Nephron (organoid): ENCODE data around the gene CNTN4.

Experiments
- H3K27ac Mint-ChIP-seq, 3 experiments: 2 replicates each; pipeline ENCODE4 v1.8.0; 2020; ENCODE audit warnings: mixed read lengths in 3 of 3, mild to moderate bottlenecking in 2 of 3, moderate library complexity in 1 of 3
- H3K27me3 Mint-ChIP-seq: 2 replicates; pipeline ENCODE4 v1.8.0; 2021; ENCODE audit warnings: low read depth, mild to moderate bottlenecking, moderate library complexity, mixed read lengths
- H3K36me3 Mint-ChIP-seq: 2 replicates; pipeline ENCODE4 v1.8.0; 2020; ENCODE audit warnings: low read depth, mixed read lengths
- H3K4me1 Mint-ChIP-seq: 2 replicates; pipeline ENCODE4 v1.8.0; 2020; ENCODE audit warnings: mixed read lengths
- H3K4me3 Mint-ChIP-seq, 3 experiments: 2 replicates each; pipeline ENCODE4 v1.8.0; 2020; ENCODE audit warnings: mild to moderate bottlenecking in 3 of 3, mixed read lengths in 3 of 3, moderate library complexity in 2 of 3
- H3K9me3 Mint-ChIP-seq: 2 replicates; pipeline ENCODE4 v1.8.0; 2020; ENCODE audit warnings: mixed read lengths
- TF ChIP-seq, protein P1 (sequence below), 3 experiments: fragments of 200-600 bp; sonication (generic); IDR thresholded peaks; one replicate each; pipeline ENCODE4 v1.5.0; 2021; ENCODE audit warnings: antibody characterized with exemption in 3 of 3; ENCODE audit not compliant: unreplicated experiment in 3 of 3

CNTN4 gene

DNA sequence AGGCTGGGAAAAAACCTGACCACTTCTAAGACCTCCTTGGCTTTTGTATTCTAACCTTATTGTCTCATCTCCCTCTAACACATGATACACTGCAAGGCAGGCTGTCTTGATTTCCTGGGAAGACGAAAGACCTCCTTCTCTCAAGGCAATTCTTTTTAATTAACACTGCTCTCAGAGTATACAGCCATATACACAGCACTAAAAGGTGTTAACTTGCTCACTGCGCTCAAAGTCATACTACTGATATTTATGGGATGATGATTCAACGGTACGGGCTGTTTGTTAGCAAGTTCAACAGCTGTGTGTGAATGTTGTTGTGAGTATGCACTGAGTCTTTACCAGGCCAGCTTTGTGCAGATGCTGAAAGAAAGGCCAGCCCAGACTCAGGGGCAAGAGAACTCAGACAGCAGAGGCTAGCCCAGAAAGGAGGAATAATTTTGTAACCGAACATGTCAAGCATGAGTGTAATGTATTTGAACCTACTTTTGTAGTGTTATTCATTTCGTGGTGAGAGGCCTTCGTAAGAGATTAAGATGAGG, 781.6 kb downstream of the CNTN4 start:
- TF ChIP-seq, protein P1, sequence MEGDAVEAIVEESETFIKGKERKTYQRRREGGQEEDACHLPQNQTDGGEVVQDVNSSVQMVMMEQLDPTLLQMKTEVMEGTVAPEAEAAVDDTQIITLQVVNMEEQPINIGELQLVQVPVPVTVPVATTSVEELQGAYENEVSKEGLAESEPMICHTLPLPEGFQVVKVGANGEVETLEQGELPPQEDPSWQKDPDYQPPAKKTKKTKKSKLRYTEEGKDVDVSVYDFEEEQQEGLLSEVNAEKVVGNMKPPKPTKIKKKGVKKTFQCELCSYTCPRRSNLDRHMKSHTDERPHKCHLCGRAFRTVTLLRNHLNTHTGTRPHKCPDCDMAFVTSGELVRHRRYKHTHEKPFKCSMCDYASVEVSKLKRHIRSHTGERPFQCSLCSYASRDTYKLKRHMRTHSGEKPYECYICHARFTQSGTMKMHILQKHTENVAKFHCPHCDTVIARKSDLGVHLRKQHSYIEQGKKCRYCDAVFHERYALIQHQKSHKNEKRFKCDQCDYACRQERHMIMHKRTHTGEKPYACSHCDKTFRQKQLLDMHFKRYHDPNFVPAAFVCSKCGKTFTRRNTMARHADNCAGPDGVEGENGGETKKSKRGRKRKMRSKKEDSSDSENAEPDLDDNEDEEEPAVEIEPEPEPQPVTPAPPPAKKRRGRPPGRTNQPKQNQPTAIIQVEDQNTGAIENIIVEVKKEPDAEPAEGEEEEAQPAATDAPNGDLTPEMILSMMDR (IDR thresholded peaks at IDR 0.05; ENCODE audit: unreplicated experiment in 3 of 3), result no peak
- no peaks in the 10 kb centered on the region for H3K9me3 Mint-ChIP-seq
- H3K27me3 Mint-ChIP-seq, result no peaks in the 10 kb centered on the region
- H3K4me1 Mint-ChIP-seq, result peaks cover 6% of the 10 kb centered on the region
- no peak overlapping the region for H3K27ac Mint-ChIP-seq
- no peaks in the 10 kb centered on the region for H3K36me3 Mint-ChIP-seq
- H3K4me3 Mint-ChIP-seq, result no peak overlapping the region

GRCh38 chr3:2883283-2883682, 784.6 kb downstream of the CNTN4 start:
- no peaks in the 10 kb centered on the region for H3K9me3 Mint-ChIP-seq
- H3K27me3 Mint-ChIP-seq, result no peaks in the 10 kb centered on the region
- no peak overlapping the region for H3K27ac Mint-ChIP-seq
- H3K4me3 Mint-ChIP-seq, result no peak overlapping the region
- TF ChIP-seq, protein P1 (IDR thresholded peaks at IDR 0.05; ENCODE audit: unreplicated experiment in 3 of 3), result no peak
- no peaks in the 10 kb centered on the region for H3K36me3 Mint-ChIP-seq
- peaks cover 3% of the 10 kb centered on the region for H3K4me1 Mint-ChIP-seq

DNA sequence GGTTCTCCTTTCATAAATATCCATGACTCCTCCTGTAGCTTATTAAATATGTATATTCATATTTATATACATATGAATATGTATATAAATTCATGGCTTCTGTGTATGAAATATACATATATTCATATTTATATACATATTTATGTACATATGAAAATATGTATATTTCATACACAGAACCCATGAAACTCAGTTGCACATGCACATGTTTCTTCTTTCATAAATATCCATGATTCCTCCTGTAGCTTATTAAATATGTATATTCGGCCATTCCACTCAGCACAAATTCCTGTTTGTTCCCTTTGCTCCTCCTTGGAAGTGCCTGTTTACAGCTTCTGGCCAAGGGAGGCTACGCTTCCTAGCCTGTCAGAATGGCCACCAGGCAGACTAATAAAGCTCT, 789.9 kb downstream of the CNTN4 start:
- H3K4me1 Mint-ChIP-seq, result peaks cover 4% of the 10 kb centered on the region
- H3K27ac Mint-ChIP-seq, result no peak overlapping the region
- no peaks in the 10 kb centered on the region for H3K27me3 Mint-ChIP-seq
- H3K9me3 Mint-ChIP-seq, result no peaks in the 10 kb centered on the region
- TF ChIP-seq, protein P1 (IDR thresholded peaks at IDR 0.05; ENCODE audit: unreplicated experiment in 3 of 3), result no peak
- no peaks in the 10 kb centered on the region for H3K36me3 Mint-ChIP-seq
- H3K4me3 Mint-ChIP-seq, result no peak overlapping the region

DNA sequence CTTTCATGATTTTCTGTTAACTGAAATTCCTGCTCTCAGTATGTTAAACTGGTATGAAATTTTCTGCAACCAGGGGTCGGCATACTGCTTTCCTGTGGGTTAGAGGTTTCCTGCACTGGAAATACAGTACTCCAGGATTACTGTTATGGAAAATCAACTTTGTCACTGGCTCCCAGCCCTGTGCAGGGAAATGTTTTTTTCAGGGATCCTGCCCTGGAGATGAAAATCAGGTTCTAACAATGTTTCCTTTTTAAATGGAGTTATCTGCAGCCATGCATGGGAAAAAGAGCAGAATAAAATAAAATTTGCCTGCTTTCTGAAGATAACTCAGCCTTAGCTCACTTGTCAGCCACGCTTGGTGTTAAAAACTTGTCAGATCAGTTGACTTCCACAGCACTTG, 791.1 kb downstream of the CNTN4 start:
- Mint-ChIP-seq H3K27ac (no peak overlapping the region), H3K9me3 (no peaks in the 10 kb centered on the region), H3K4me1 (peaks cover 4% of the 10 kb centered on the region), H3K4me3 (no peak overlapping the region), H3K27me3 (no peaks in the 10 kb centered on the region), H3K36me3 (no peaks in the 10 kb centered on the region)
- TF ChIP-seq, protein P1 (IDR thresholded peaks at IDR 0.05; ENCODE audit: unreplicated experiment in 3 of 3), result no peak

- Mint-ChIP-seq H3K4me3 (no peak overlapping the region), H3K27ac (peak overlapping the region in 2 of 3 experiments; percentile 74 to 78), H3K27me3 (no peaks in the 10 kb centered on the region), H3K9me3 (no peaks in the 10 kb centered on the region), H3K36me3 (no peaks in the 10 kb centered on the region), H3K4me1 (peaks cover 22% of the 10 kb centered on the region)
- TF ChIP-seq, protein P1 (IDR thresholded peaks at IDR 0.05; ENCODE audit: unreplicated experiment in 3 of 3), result no peak
Observed at GRCh38 chr3:2896308-2896939, 797.8 kb downstream of the CNTN4 start.

DNA sequence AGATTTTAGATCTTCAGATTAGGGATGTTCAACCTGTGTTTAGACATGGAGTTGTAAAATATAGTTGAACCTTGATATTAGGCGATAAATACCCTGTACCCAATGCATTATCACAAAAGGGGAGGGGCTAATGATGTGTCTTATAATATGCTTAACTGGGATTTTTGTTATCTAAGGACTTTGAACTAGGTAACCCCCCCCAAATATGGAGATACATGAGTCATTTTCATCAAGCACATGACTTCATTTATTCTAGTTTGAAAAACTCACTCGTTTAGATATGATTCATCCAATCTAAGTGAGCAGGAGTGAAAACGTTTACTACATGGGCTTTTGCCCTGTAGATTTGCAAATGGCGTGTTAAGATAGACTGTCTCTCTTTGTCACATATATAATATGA, 799.2 kb downstream of the CNTN4 start:
- TF ChIP-seq, protein P1 (IDR thresholded peaks at IDR 0.05; ENCODE audit: unreplicated experiment in 3 of 3), result no peak
- Mint-ChIP-seq H3K36me3 (no peaks in the 10 kb centered on the region), H3K4me3 (no peak overlapping the region), H3K27ac (no peak overlapping the region), H3K9me3 (no peaks in the 10 kb centered on the region), H3K27me3 (no peaks in the 10 kb centered on the region), H3K4me1 (peaks cover 22% of the 10 kb centered on the region)
